B cell (primary cell): ENCODE results near the gene LRRC45. TPM values are rescaled to one million over a fixed set of nuclear protein-coding genes. Genes with fewer than 3 reads are reported as not detected.

ENCODE experiments used
- ATAC-seq: fragments of 200-7000 bp; cut with Tn5 transposase; one replicate; pipeline ENCODE4 v1.10.0; 2021; ENCODE audit warnings: low read depth, mild to moderate bottlenecking, moderate number of reproducible peaks, moderate library complexity
- CTCF ChIA-PET: fragments of 350-600 bp; sonication (Branson Sonifier 250); formaldehyde crosslinking; loops from one replicate; lab custom pipeline; 2021; ENCODE audit warnings: antibody characterized with exemption, inconsistent platforms; lab: Charles Lee
- POLR2A ChIA-PET: fragments of 350-600 bp; sonication (Branson Sonifier 250); formaldehyde crosslinking; loops from one replicate; lab custom pipeline; 2021; ENCODE audit warnings: antibody characterized with exemption; lab: Charles Lee
- DNase-seq: peaks from one replicate; pipeline ENCODE4 v3.0.0; 2013
- H2AFZ ChIP-seq: 2 replicates; pipeline ENCODE4 v1.6.1; 2012; ENCODE audit warnings: mild to moderate bottlenecking, low read depth, low read length; ENCODE audit not compliant: insufficient read depth, poor library complexity, severe bottlenecking
- H3K27ac ChIP-seq, 2 donors: 1 replicate in 1 of 2; 2 replicates in 1 of 2; pipeline ENCODE4 v1.5.1; 2012 to 2013; ENCODE audit warnings: low read length in 2 of 2, mild to moderate bottlenecking in 2 of 2, moderate library complexity in 1 of 2
- H3K27me3 ChIP-seq, 4 experiments: fragments of 200-600 bp in 1 of 4; sonication (generic) in 1 of 4; replicated peaks in 1 of 4; 1 replicate in 2 of 4; 2 replicates in 2 of 4; pipeline versions ENCODE4 v1.6.1 to v1.7.0; 2013 to 2016; ENCODE audit warnings: low read length in 3 of 4, mild to moderate bottlenecking in 2 of 4, mixed read lengths in 1 of 4, moderate library complexity in 1 of 4; ENCODE audit not compliant: insufficient read depth in 4 of 4, control insufficient read depth in 3 of 4; ENCODE audit errors: control extremely low read depth in 1 of 4
- H3K36me3 ChIP-seq, 2 experiments: replicated peaks in 1 of 2; 1 replicate in 1 of 2; 2 replicates in 1 of 2; pipeline versions ENCODE4 v1.6.1 to v1.7.1; 2013; ENCODE audit warnings: low read length in 1 of 2; ENCODE audit not compliant: insufficient read depth in 2 of 2, control insufficient read depth in 1 of 2; ENCODE audit errors: control extremely low read depth in 1 of 2, extremely low read depth in 1 of 2
- H3K4me1 ChIP-seq, 2 donors: fragments of 200-600 bp in 1 of 2; sonication (generic) in 1 of 2; 1 replicate in 1 of 2; 2 replicates in 1 of 2; pipeline versions ENCODE4 v1.5.1 to v1.6.1; 2013 to 2017; ENCODE audit warnings: low read length in 2 of 2; ENCODE audit not compliant: control insufficient read depth in 2 of 2, insufficient read depth in 2 of 2
- H3K4me2 ChIP-seq: replicated peaks from 2 replicates; pipeline ENCODE3; 2012; ENCODE audit warnings: mild to moderate bottlenecking, low read depth, low read length; ENCODE audit not compliant: poor library complexity, severe bottlenecking
- H3K4me3 ChIP-seq, 5 experiments: fragments of 200-600 bp in 1 of 5; sonication (generic) in 1 of 5; 1 replicate in 3 of 5; 2 replicates in 2 of 5; pipeline versions ENCODE4 v1.5.1 to v1.7.0; 2011 to 2016; ENCODE audit warnings: low read length in 4 of 5, mild to moderate bottlenecking in 4 of 5, low read depth in 2 of 5, control low read depth in 1 of 5, moderate library complexity in 1 of 5; ENCODE audit not compliant: insufficient read depth in 1 of 5; ENCODE audit errors: control extremely low read depth in 1 of 5, extremely low read depth in 1 of 5
- H3K79me2 ChIP-seq: fragments of 200-600 bp; sonication (generic); one replicate; pipeline ENCODE4 v1.6.0; 2016; ENCODE audit warnings: low read length; ENCODE audit not compliant: control insufficient read depth, insufficient read depth
- H3K9ac ChIP-seq: fragments of 200-600 bp; sonication (generic); 2 replicates; pipeline ENCODE4 v1.6.1; 2017; ENCODE audit warnings: mild to moderate bottlenecking, low read length, moderate library complexity
- H3K9me3 ChIP-seq, 3 donors: one replicate each; pipeline versions ENCODE4 v1.6.1 to v1.7.1; 2013; ENCODE audit warnings: low read length in 2 of 3; ENCODE audit not compliant: control insufficient read depth in 2 of 3, insufficient read depth in 1 of 3; ENCODE audit errors: control extremely low read depth in 1 of 3
- H4K20me1 ChIP-seq: 2 replicates; pipeline ENCODE4 v1.6.0; 2012; ENCODE audit warnings: mild to moderate bottlenecking, low read length; ENCODE audit not compliant: insufficient read depth, control insufficient read depth, poor library complexity, severe bottlenecking
- H3K27ac Mint-ChIP-seq: one replicate; pipeline ENCODE4 v1.8.0; 2021; ENCODE audit warnings: mixed read lengths
- H3K27me3 Mint-ChIP-seq: one replicate; pipeline ENCODE4 v1.8.0; 2021; ENCODE audit warnings: mixed read lengths
- H3K4me1 Mint-ChIP-seq: one replicate; pipeline ENCODE4 v1.8.0; 2021; ENCODE audit warnings: mixed read lengths
- H3K4me3 Mint-ChIP-seq: one replicate; pipeline ENCODE4 v1.8.0; 2021; ENCODE audit warnings: mixed read lengths
- H3K9me3 Mint-ChIP-seq: one replicate; pipeline ENCODE4 v1.8.0; 2022; ENCODE audit warnings: mixed read lengths; ENCODE audit not compliant: insufficient read depth
- EZH2 ChIP-seq: IDR thresholded peaks from 2 replicates; pipeline ENCODE4 v1.6.1; 2012; ENCODE audit warnings: borderline replicate concordance, low read depth, mild to moderate bottlenecking, moderate library complexity, low read length; ENCODE audit not compliant: insufficient read depth, poor library complexity, severe bottlenecking
- WGBS: methylation state at CpG from one replicate; pipeline ENCODE4 v1.1.5; 2013; ENCODE audit warnings: missing lambda C conversion rate; ENCODE audit not compliant: insufficient coverage; 5-methylcytosine and 5-hydroxymethylcytosine counted together
- intact Hi-C: fragments of 100-400 bp; cut with micrococcal nuclease; formaldehyde crosslinking; loops from one replicate; pipeline ENCODE4 v1.10.0; 2022
- polyA plus RNA-seq: library from polyadenylated mRNA; depleted of rRNA; stranded (reverse); fragments of >200 nt; gene quantifications from 2 replicates; pipeline ENCODE4 v1.2.3, GENCODE V29; 2012
- total RNA-seq, 2 donors: library from RNA; stranded (reverse); fragments of 120-200 nt in 1 of 2; gene quantifications; 1 replicate in 1 of 2; 2 replicates in 1 of 2; pipeline versions ENCODE4 v1.2.3 to v1.2.4, GENCODE V29; 2013 to 2022
- TF ChIP-seq, protein P1 (sequence below): fragments of 200-600 bp; IDR thresholded peaks from one replicate; pipeline ENCODE4 v1.8.0; 2022; ENCODE audit warnings: antibody characterized with exemption, mild to moderate bottlenecking

Gene LRRC45
- total and polyA plus RNA-seq, 2 donors (not counting 1 experiment from before 2014, with no cell fraction given) = 19.4 to 19.6 TPM

DNA sequence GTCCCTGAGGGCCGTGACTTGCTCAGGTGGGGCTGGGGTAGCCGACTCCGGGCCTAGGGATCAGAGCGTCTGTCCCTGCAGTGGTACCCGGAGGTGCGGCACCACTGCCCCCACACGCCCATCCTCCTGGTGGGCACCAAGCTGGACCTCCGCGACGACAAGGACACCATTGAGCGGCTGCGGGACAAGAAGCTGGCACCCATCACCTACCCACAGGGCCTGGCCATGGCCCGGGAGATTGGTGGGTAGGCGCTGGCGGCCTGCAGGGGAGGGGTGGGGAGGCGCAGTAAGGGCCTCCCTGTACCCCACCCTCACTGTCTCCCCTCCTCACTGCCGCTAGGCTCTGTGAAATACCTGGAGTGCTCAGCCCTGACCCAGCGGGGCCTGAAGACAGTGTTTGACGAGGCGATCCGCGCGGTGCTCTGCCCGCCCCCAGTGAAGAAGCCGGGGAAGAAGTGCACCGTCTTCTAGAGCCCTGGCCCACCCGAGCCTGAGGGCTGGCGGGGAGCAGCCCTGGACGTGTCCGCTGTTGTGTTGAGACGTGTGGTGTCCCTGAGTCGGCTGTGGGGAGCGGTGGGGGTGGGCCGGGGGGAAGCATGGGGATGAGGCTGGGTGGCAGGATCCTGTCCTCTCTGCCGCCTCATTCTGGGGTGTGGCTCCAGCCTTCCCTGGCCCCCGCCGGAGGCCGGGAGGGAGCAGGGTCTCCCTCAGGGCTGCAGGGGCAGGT, 10.4 kb downstream of the LRRC45 start:
- peaks cover 0 to 12% (median 0%) of the 10 kb centered on the region in 3 donors for H3K9me3 ChIP-seq
- no peak overlapping the region for H2AFZ ChIP-seq
- no peak overlapping the region for H3K4me2 ChIP-seq
- no peak overlapping the region for H3K9ac ChIP-seq
- H3K36me3 ChIP-seq = no peaks in the 10 kb centered on the region
- ChIA-PET CTCF (interaction anchor here (1.5 kb wide), 1 partner anchor 74 kb away, joined by 4 read pairs; no protein-coding TSS in a partner anchor), POLR2A (no interaction called here)
- ATAC-seq (no peak), DNase-seq (no peak)
- no peak overlapping the region for H3K27ac ChIP-seq
- H3K4me3 ChIP-seq = no peak overlapping the region
- H3K27me3 ChIP-seq = peaks cover 0 to 32% (median 3%) of the 10 kb centered on the region in 4 experiments
- peaks cover 34 to 40% of the 10 kb centered on the region in 2 donors for H3K4me1 ChIP-seq
- H3K79me2 ChIP-seq = peaks cover 14% of the 10 kb centered on the region
- intact Hi-C loops = loop anchor here (10.0 kb wide), 1 partner anchor 521 kb away; no protein-coding TSS in a partner anchor
- peaks cover 28% of the 10 kb centered on the region for H3K4me1 Mint-ChIP-seq
- H3K4me3 Mint-ChIP-seq = peak overlapping the region; percentile 76
- H3K27ac Mint-ChIP-seq = no peak overlapping the region
- no peaks in the 10 kb centered on the region for H3K9me3 Mint-ChIP-seq
- peaks cover 44% of the 10 kb centered on the region for H4K20me1 ChIP-seq
- H3K27me3 Mint-ChIP-seq = no peaks in the 10 kb centered on the region
- WGBS = 97% methylated on average over 29 of the region's 38 CpGs
- TF ChIP-seq, protein P1, sequence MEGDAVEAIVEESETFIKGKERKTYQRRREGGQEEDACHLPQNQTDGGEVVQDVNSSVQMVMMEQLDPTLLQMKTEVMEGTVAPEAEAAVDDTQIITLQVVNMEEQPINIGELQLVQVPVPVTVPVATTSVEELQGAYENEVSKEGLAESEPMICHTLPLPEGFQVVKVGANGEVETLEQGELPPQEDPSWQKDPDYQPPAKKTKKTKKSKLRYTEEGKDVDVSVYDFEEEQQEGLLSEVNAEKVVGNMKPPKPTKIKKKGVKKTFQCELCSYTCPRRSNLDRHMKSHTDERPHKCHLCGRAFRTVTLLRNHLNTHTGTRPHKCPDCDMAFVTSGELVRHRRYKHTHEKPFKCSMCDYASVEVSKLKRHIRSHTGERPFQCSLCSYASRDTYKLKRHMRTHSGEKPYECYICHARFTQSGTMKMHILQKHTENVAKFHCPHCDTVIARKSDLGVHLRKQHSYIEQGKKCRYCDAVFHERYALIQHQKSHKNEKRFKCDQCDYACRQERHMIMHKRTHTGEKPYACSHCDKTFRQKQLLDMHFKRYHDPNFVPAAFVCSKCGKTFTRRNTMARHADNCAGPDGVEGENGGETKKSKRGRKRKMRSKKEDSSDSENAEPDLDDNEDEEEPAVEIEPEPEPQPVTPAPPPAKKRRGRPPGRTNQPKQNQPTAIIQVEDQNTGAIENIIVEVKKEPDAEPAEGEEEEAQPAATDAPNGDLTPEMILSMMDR = no peak
- no peak for TF ChIP-seq EZH2
